Panc1 (cell line): ENCODE results near the gene NDRG4.

Experiments used
- TCF7L2 ChIP-seq: IDR thresholded peaks from 2 replicates; pipeline ENCODE4 v1.6.1; 2011; ENCODE audit warnings: mild to moderate bottlenecking, low read depth, low read length, inconsistent platforms
- TF ChIP-seq, protein P1 (sequence below), 2 experiments: IDR thresholded peaks; 2 replicates each; pipeline ENCODE4 v1.6.1; 2011 to 2012; ENCODE audit warnings: low read depth in 2 of 2, control low read depth in 1 of 2, low read length in 1 of 2, mild to moderate bottlenecking in 1 of 2, moderate library complexity in 1 of 2; ENCODE audit not compliant: insufficient read depth in 1 of 2

DNA sequence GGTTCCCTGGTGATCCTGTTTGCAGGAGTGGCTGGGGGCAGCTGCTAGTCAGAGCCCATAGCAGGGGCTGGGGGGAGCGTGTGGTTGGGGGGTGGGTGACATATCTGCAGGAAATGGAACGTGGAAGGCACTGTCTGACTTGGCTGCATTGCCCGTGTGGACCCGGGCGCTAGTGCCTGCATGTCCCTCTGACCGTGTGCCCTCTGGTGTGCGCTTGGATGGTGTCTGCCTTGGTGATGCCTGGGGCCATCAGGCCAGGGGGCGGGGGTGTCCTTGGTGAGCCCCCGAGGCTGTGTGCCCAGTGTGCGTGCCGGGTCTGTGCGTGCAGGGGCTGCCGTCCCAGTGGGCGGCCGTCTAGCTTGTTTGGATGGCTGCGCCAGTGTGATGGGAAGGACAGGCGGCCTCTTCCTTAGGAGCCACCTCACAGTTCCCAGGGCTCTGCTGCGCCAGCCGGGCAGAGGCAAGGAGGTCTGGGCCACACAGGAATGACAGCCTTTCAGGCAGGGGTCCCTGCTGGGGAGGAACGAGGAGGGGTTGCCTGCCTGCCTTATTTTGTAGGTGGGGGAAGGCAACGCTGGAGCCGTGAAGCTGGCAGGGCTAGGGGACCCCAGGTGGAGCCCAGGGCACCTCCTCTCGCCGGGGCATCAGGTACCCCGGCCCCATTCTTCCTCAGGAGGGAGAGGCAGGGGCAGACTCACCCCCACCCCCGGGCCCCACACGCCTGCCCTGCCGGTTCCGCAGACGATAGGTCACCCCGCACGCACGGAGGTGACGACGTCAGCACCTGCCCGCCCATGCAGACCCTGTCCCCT, 693 bp downstream of the NDRG4 start:
- TF ChIP-seq TCF7L2, result no peak
- TF ChIP-seq, protein P1, sequence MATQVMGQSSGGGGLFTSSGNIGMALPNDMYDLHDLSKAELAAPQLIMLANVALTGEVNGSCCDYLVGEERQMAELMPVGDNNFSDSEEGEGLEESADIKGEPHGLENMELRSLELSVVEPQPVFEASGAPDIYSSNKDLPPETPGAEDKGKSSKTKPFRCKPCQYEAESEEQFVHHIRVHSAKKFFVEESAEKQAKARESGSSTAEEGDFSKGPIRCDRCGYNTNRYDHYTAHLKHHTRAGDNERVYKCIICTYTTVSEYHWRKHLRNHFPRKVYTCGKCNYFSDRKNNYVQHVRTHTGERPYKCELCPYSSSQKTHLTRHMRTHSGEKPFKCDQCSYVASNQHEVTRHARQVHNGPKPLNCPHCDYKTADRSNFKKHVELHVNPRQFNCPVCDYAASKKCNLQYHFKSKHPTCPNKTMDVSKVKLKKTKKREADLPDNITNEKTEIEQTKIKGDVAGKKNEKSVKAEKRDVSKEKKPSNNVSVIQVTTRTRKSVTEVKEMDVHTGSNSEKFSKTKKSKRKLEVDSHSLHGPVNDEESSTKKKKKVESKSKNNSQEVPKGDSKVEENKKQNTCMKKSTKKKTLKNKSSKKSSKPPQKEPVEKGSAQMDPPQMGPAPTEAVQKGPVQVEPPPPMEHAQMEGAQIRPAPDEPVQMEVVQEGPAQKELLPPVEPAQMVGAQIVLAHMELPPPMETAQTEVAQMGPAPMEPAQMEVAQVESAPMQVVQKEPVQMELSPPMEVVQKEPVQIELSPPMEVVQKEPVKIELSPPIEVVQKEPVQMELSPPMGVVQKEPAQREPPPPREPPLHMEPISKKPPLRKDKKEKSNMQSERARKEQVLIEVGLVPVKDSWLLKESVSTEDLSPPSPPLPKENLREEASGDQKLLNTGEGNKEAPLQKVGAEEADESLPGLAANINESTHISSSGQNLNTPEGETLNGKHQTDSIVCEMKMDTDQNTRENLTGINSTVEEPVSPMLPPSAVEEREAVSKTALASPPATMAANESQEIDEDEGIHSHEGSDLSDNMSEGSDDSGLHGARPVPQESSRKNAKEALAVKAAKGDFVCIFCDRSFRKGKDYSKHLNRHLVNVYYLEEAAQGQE (IDR thresholded peaks at IDR 0.05; ENCODE audit: insufficient read depth in 1 of 2, low read depth in 2 of 2, low read length in 1 of 2), result no peak
